ENCODE data around the gene DNAAF3.
"Not testable (repeated sequence)": the region's sequence is repeated elsewhere in the genome, so short reads cannot be mapped to it uniquely, and the experiment has no call there.

DNAAF3 gene

GRCh38 chr19:55175117-55175867, 8.9 kb upstream of the DNAAF3 start:
- DNase-seq = no peak

GRCh38 chr19:55174425-55175116, 8.2 kb upstream of the DNAAF3 start:
- no peak for DNase-seq

GRCh38 chr19:55173714-55174409, 7.4 kb upstream of the DNAAF3 start:
- peak in 1 of 2 donors; percentile 21 for DNase-seq

GRCh38 chr19:55173186-55173713, 6.8 kb upstream of the DNAAF3 start:
- DNase-seq = no peak

GRCh38 chr19:55172741-55173140, 6.3 kb upstream of the DNAAF3 start:
- DNase-seq = no peak

- not testable (repeated sequence) for DNase-seq
Observed at GRCh38 chr19:55172318-55172717, 5.9 kb upstream of the DNAAF3 start.

GRCh38 chr19:55171440-55171839, 5.0 kb upstream of the DNAAF3 start:
- no peak for DNase-seq

- DNase-seq = no peak
Observed at GRCh38 chr19:55169136-55169535, 2.7 kb upstream of the DNAAF3 start.

- peak in 1 of 2 donors; percentile 32 for DNase-seq
Observed at GRCh38 chr19:55165952-55166529, 372 bp downstream of the DNAAF3 start.

- DNase-seq = no peak
Observed at GRCh38 chr19:55161571-55162322, 4.7 kb downstream of the DNAAF3 start.

GRCh38 chr19:55160986-55161365, 5.4 kb downstream of the DNAAF3 start:
- DNase-seq = no peak

GRCh38 chr19:55160128-55160985, 6.1 kb downstream of the DNAAF3 start:
- DNase-seq = peak; percentile 78 to 80

GRCh38 chr19:55158848-55159749, 7.3 kb downstream of the DNAAF3 start:
- DNase-seq = no peak

- DNase-seq = no peak
Observed at GRCh38 chr19:55158423-55158822, 8.0 kb downstream of the DNAAF3 start.

- no peak for DNase-seq
Observed at GRCh38 chr19:55157064-55157908, 9.1 kb downstream of the DNAAF3 start, which contains the start of gene TNNI3. TNNI3 (minus strand) TSS chr19:55157732; CDS start chr19:55157589, 143 bp downstream.

GRCh38 chr19:55156202-55157063, 10.0 kb downstream of the DNAAF3 start:
- DNase-seq = peak in 1 of 2 donors; percentile 21

- DNase-seq = not testable (repeated sequence)
Observed at GRCh38 chr19:55155784-55156183, 10.6 kb downstream of the DNAAF3 start.

GRCh38 chr19:55153652-55154264, 12.7 kb downstream of the DNAAF3 start:
- DNase-seq = no peak
